Spleen (tissue), 11 donors: ENCODE data around the gene ST3GAL3. TPM values are rescaled to one million over a fixed set of nuclear protein-coding genes. Genes with fewer than 3 reads are reported as not detected.

ENCODE experiments used
- DNase-seq: peaks from one replicate; pipeline ENCODE4 v3.0.0-alpha.2; 2020
- H3K27ac ChIP-seq, 8 donors: fragments of 200-600 bp; sonication (generic) in 7 of 8; 1 replicate in 4 of 8; 2 replicates in 4 of 8; pipeline versions ENCODE4 v1.5.0 to v1.8.0; 2016 to 2021; ENCODE audit warnings: inconsistent platforms in 4 of 8, mild to moderate bottlenecking in 4 of 8, moderate library complexity in 1 of 8
- H3K27me3 ChIP-seq, 7 donors: fragments of 200-600 bp; sonication (generic) in 6 of 7; replicated peaks in 1 of 7; 1 replicate in 4 of 7; 2 replicates in 3 of 7; pipeline versions ENCODE4 v1.5.0 to v1.8.0; 2016 to 2021; ENCODE audit warnings: inconsistent platforms in 3 of 7, mild to moderate bottlenecking in 1 of 7
- H3K36me3 ChIP-seq, 6 donors: fragments of 200-600 bp; sonication (generic) in 5 of 6; 1 replicate in 4 of 6; 2 replicates in 2 of 6; pipeline versions ENCODE4 v1.5.0 to v1.8.0; 2016 to 2021; ENCODE audit warnings: inconsistent platforms in 2 of 6
- H3K4me1 ChIP-seq, 6 donors: fragments of 200-600 bp; sonication (generic) in 5 of 6; 1 replicate in 3 of 6; 2 replicates in 3 of 6; pipeline versions ENCODE4 v1.5.0 to v1.8.0; 2016 to 2021; ENCODE audit warnings: inconsistent platforms in 3 of 6
- H3K4me3 ChIP-seq, 8 donors: fragments of 200-600 bp; sonication (generic) in 7 of 8; 1 replicate in 4 of 8; 2 replicates in 4 of 8; pipeline versions ENCODE4 v1.5.0 to v1.8.0; 2016 to 2021; ENCODE audit warnings: inconsistent platforms in 4 of 8, mild to moderate bottlenecking in 4 of 8, moderate library complexity in 2 of 8
- H3K9me3 ChIP-seq, 8 donors: fragments of 200-600 bp; sonication (generic) in 7 of 8; 1 replicate in 4 of 8; 2 replicates in 4 of 8; pipeline versions ENCODE4 v1.5.0 to v1.8.0; 2016 to 2021; ENCODE audit warnings: inconsistent platforms in 4 of 8
- POLR2A ChIP-seq, 3 donors: fragments of 450-650 bp; IDR thresholded peaks; one replicate each; pipeline ENCODE4 v1.5.1; 2017; ENCODE audit warnings: antibody characterized with exemption in 3 of 3, mild to moderate bottlenecking in 1 of 3
- POLR2AphosphoS5 ChIP-seq, 3 donors: sonication (generic); formaldehyde crosslinking; IDR thresholded peaks; one replicate each; pipeline ENCODE4 v1.5.1; 2017; ENCODE audit warnings: antibody characterized with exemption in 3 of 3
- WGBS, 5 donors: extraction: QIAGEN DNeasy Blood & Tissue Kit in 3 of 5; methylation state at CpG; one replicate each; pipeline versions ENCODE4 v1.1.5 to v1.1.7; 2013 to 2018; 5-methylcytosine and 5-hydroxymethylcytosine counted together
- intact Hi-C: fragments of 100-400 bp; cut with DNase I; formaldehyde crosslinking; loops from one replicate; pipeline ENCODE4 v1.15.0; 2023; ENCODE audit warnings: low total_unique reads
- polyA plus RNA-seq, 3 donors: library from polyadenylated mRNA; stranded (reverse); fragments of 200-250 nt; gene quantifications; one replicate each; pipeline ENCODE4 v1.2.1, GENCODE V29; 2013
- total RNA-seq, 7 donors: library from RNA; depleted of rRNA in 3 of 7; stranded (reverse); fragments of >200 nt in 3 of 7; fragmentation: NEBNext Ultra II Directional in 4 of 7; extraction: Animal tissue kit (Norgen Biotek cat#: 25700) in 4 of 7; gene quantifications; one replicate each; pipeline versions ENCODE4 v1.1.0 to v1.2.1, GENCODE V29; 2016 to 2021
- TF ChIP-seq, protein P1 (sequence below), 11 experiments: fragments of 200-600 bp in 7 of 11; fragments of 450-650 bp in 4 of 11; sonication (generic) in 4 of 11; IDR thresholded peaks in 8 of 11; conservative IDR thresholded peaks in 3 of 11; 1 replicate in 7 of 11; 2 replicates in 4 of 11; pipeline versions ENCODE4 v1.4.0 to v1.8.0; 2016 to 2021; ENCODE audit warnings: antibody characterized with exemption in 11 of 11, inconsistent platforms in 4 of 11, mild to moderate bottlenecking in 1 of 11
- donor health status: healthy with polysubstance abuse.
- donor health status: DM: no; HTN: no; CAD: no; lungs with moderate emphysema.
- donor health status: DM: no; HTN: no; CAD: no.
- donor health status: Bipolar disorder and iron deficiency.
- donor health status: healthy.
- donor health status: DM: no; HTN: no; CAD: no.
- donor health status: DM: yes; HTN: yes; CAD: no.

ST3GAL3 gene
- total and polyA plus RNA-seq, 10 donors, result 6.4 to 34.3 (median 21.0) TPM

DNA sequence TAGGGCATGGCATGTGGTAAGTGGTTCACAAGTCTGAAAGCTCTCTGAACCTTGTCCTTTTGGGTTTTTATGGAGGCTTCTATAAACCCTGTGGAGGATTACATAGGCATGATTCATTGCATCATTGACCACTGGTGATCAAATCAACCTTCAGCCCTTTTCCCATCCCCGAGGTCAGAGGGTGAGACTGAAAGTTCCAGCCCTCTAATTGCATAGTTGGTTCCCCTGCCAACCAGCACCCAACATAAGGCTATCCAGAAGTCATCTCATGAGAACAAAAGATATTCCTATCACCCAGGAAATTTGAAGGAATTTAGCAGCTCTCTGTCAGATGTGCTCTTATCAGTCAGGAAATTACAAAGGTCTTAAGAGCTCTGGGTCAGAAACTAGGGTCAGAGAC is 136.8 kb downstream of the ST3GAL3 start:
- WGBS, 5 donors, result 75 to 95% (median 81%) methylated on average over 1 of the region's 1 CpG
- intact Hi-C loops, result no loop called here
- no peak for DNase-seq

DNA sequence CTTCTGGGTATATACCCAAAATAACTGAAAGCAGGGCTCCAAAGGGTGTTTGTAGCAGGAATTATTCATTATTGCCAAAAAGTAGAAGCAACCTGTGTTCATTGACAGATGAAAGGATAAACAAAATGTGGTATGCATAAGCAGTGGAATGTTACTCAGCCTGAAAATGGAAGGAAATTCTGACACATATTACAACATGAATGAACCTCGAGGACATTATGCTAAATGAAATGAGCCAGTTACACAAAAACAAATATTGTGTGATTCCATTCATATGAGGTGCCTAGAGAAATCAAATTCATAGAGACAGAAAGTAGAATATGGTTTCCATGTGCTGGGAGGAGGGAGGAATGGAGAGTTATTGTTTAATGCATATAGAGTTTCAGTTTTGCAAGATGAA is 140.0 kb downstream of the ST3GAL3 start:
- H3K4me3 ChIP-seq, result no peak overlapping the region
- peaks cover 0 to 3% (median under 1%) of the 10 kb centered on the region in 6 donors for H3K4me1 ChIP-seq
- H3K27me3 ChIP-seq, result no peaks in the 10 kb centered on the region
- H3K36me3 ChIP-seq, result peaks cover 0 to 19% (median 0%) of the 10 kb centered on the region in 6 donors
- intact Hi-C loops, result no loop called here
- peaks cover 0 to 8% (median 2%) of the 10 kb centered on the region in 8 donors for H3K9me3 ChIP-seq
- no peak for DNase-seq
- WGBS, 5 donors, result 26 to 63% (median 53%) methylated on average over 1 of the region's 1 CpG
- no peak overlapping the region for H3K27ac ChIP-seq
- TF ChIP-seq POLR2AphosphoS5 (IDR thresholded peaks at IDR 0.05) (no peak), POLR2A (IDR thresholded peaks at IDR 0.05) (no peak)
- TF ChIP-seq, protein P1, sequence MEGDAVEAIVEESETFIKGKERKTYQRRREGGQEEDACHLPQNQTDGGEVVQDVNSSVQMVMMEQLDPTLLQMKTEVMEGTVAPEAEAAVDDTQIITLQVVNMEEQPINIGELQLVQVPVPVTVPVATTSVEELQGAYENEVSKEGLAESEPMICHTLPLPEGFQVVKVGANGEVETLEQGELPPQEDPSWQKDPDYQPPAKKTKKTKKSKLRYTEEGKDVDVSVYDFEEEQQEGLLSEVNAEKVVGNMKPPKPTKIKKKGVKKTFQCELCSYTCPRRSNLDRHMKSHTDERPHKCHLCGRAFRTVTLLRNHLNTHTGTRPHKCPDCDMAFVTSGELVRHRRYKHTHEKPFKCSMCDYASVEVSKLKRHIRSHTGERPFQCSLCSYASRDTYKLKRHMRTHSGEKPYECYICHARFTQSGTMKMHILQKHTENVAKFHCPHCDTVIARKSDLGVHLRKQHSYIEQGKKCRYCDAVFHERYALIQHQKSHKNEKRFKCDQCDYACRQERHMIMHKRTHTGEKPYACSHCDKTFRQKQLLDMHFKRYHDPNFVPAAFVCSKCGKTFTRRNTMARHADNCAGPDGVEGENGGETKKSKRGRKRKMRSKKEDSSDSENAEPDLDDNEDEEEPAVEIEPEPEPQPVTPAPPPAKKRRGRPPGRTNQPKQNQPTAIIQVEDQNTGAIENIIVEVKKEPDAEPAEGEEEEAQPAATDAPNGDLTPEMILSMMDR (IDR thresholded peaks at IDR 0.05 in 8 of 11, conservative IDR thresholded peaks at IDR 0.05 in 3 of 11), result no peak

More for the DNA sequence above, 136.8 kb downstream of the ST3GAL3 start:
- TF ChIP-seq POLR2AphosphoS5 (IDR thresholded peaks at IDR 0.05) (no peak), POLR2A (IDR thresholded peaks at IDR 0.05) (no peak)
- TF ChIP-seq, protein P1 (IDR thresholded peaks at IDR 0.05 in 8 of 11, conservative IDR thresholded peaks at IDR 0.05 in 3 of 11), result no peak
- peaks cover 0 to 15% (median 13%) of the 10 kb centered on the region in 8 donors for H3K9me3 ChIP-seq
- no peaks in the 10 kb centered on the region for H3K4me1 ChIP-seq
- no peaks in the 10 kb centered on the region for H3K27me3 ChIP-seq
- no peak overlapping the region for H3K4me3 ChIP-seq
- H3K27ac ChIP-seq, result no peak overlapping the region
- peaks cover 0 to 51% (median 12%) of the 10 kb centered on the region in 6 donors for H3K36me3 ChIP-seq

DNA sequence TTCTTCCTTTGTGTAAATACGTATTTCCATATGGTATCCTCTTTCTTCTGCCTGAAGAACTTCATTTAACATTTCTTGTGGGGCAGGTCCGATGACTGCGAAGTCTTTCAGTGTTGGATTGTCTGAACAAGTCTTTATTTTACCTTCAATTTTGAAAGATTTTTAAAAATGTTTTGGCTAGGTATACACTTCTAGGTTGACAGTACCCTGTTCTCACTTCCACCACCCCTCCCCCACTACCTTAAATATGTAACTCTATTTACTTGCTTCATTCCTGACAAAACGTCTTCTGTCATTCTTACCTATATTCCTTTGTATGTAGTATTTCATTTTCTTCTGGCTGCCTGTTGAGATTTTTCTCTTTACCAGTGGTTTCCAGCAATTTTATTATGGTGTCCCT is 140.5 kb downstream of the ST3GAL3 start:
- H3K36me3 ChIP-seq, result peaks cover 0 to 15% (median 0%) of the 10 kb centered on the region in 6 donors
- no peak overlapping the region for H3K27ac ChIP-seq
- DNase-seq, result no peak
- intact Hi-C loops, result no loop called here
- peaks cover under 1 to 9% (median 6%) of the 10 kb centered on the region in 6 donors for H3K4me1 ChIP-seq
- no peak overlapping the region for H3K4me3 ChIP-seq
- H3K27me3 ChIP-seq, result no peaks in the 10 kb centered on the region
- TF ChIP-seq POLR2AphosphoS5 (IDR thresholded peaks at IDR 0.05) (no peak), POLR2A (IDR thresholded peaks at IDR 0.05) (no peak)
- TF ChIP-seq, protein P1 (IDR thresholded peaks at IDR 0.05 in 8 of 11, conservative IDR thresholded peaks at IDR 0.05 in 3 of 11), result no peak
- 88 to 95% (median 92%) methylated on average over 4 of the region's 4 CpGs for WGBS, 5 donors
- peaks cover 0 to 2% (median 0%) of the 10 kb centered on the region in 8 donors for H3K9me3 ChIP-seq

DNA sequence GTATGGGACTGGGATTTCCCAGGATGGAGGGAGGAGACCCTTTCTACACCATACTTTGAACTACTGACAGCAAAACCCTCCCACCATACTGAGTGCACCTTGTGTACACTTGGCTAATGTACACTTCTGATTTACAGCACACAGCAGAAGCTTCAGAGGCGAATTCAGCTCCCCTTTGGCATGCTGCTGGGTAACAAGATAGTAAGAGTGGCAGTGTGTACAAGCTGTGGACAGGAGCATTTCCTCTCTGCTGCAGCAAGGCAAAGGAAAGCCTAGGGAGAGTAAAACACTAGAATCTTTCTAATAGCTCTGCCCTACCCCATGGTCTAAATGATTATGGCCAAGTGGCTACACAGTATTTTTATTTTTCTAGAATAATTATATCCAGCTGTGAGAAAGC is 142.3 kb downstream of the ST3GAL3 start:
- Histone ChIP-seq H3K9me3 (no peaks in the 10 kb centered on the region), H3K36me3 (peaks cover 0 to 2% (median 0%) of the 10 kb centered on the region in 6 donors), H3K4me3 (no peak overlapping the region), H3K27ac (no peak overlapping the region), H3K27me3 (no peaks in the 10 kb centered on the region), H3K4me1 (peaks cover 6 to 24% (median 20%) of the 10 kb centered on the region in 6 donors)
- WGBS, 5 donors, result 83 to 100% (median 86%) methylated on average over 1 of the region's 1 CpG
- intact Hi-C loops, result no loop called here
- no peak for DNase-seq
- TF ChIP-seq, protein P1 (IDR thresholded peaks at IDR 0.05 in 8 of 11, conservative IDR thresholded peaks at IDR 0.05 in 3 of 11), result no peak
- TF ChIP-seq POLR2A (IDR thresholded peaks at IDR 0.05) (no peak), POLR2AphosphoS5 (IDR thresholded peaks at IDR 0.05) (no peak)
